K562 (cell line): Measurements from ENCODE around the gene ST6GALNAC2. TPM values are rescaled to one million over a fixed set of nuclear protein-coding genes. Genes with fewer than 3 reads are reported as not detected.

Experiments used
- EGR1 ChIP-seq: fragments of 450-650 bp; conservative IDR thresholded peaks from 2 replicates; pipeline ENCODE4 v1.6.1; 2017; ENCODE audit warnings: mild to moderate bottlenecking
- FOXA3 ChIP-seq, 2 experiments: fragments of 450-650 bp in 1 of 2; sonication (generic) in 1 of 2; formaldehyde crosslinking; IDR thresholded peaks in 1 of 2; conservative IDR thresholded peaks in 1 of 2; 2 replicates each; pipeline versions ENCODE4 v1.4.0 to v1.8.0; 2020 to 2022; ENCODE audit warnings: mild to moderate bottlenecking in 2 of 2, missing genetic modification reagents in 1 of 2
- HINFP ChIP-seq: fragments of 450-650 bp; conservative IDR thresholded peaks from 2 replicates; pipeline ENCODE4 v1.6.1; 2016; ENCODE audit warnings: missing genetic modification characterization, low read depth, mild to moderate bottlenecking, control low read depth, missing compliant biosample characterization
- MLLT1 ChIP-seq, 2 experiments: fragments of 450-650 bp; IDR thresholded peaks; 2 replicates each; pipeline ENCODE4 v1.6.1; 2016
- NCOA1 ChIP-seq: fragments of 450-650 bp; IDR thresholded peaks from 2 replicates; pipeline ENCODE4 v1.6.1; 2016; ENCODE audit warnings: low read depth
- NFE2L1 ChIP-seq: fragments of 450-650 bp; IDR thresholded peaks from 2 replicates; pipeline ENCODE4 v1.6.1; 2016; ENCODE audit warnings: missing genetic modification characterization, low read depth, mild to moderate bottlenecking, missing compliant biosample characterization, moderate library complexity, borderline replicate concordance
- RCOR1 ChIP-seq, 2 experiments: IDR thresholded peaks; 2 replicates each; pipeline ENCODE4 v1.6.1; 2012; ENCODE audit warnings: low read depth in 2 of 2, low read length in 2 of 2, borderline replicate concordance in 1 of 2, improper control_type of control experiment in 1 of 2
- SP2 ChIP-seq: IDR thresholded peaks from 2 replicates; pipeline ENCODE4 v1.6.1; 2011; ENCODE audit warnings: mild to moderate bottlenecking, low read depth, low read length, moderate library complexity; ENCODE audit not compliant: poor library complexity, severe bottlenecking; ENCODE audit errors: extremely low read depth
- TRIM28 ChIP-seq: fragments of 450-650 bp; IDR thresholded peaks from 2 replicates; pipeline ENCODE4 v1.6.1; 2017
- ZBTB40 ChIP-seq, 2 experiments: fragments of 450-650 bp in 1 of 2; sonication (generic) in 1 of 2; formaldehyde crosslinking in 1 of 2; IDR thresholded peaks; 2 replicates each; pipeline versions ENCODE4 v1.7.1 to v1.9.0; 2016 to 2022; ENCODE audit warnings: inconsistent platforms in 1 of 2, mild to moderate bottlenecking in 1 of 2, missing genetic modification reagents in 1 of 2
- ZKSCAN1 ChIP-seq: fragments of 150-350 bp; IDR thresholded peaks from 2 replicates; pipeline ENCODE4 v1.6.1; 2016; ENCODE audit warnings: low read depth, low read length
- ZNF12 ChIP-seq: sonication (generic); formaldehyde crosslinking; IDR thresholded peaks from 2 replicates; pipeline ENCODE4 v1.4.0; 2020; ENCODE audit warnings: mild to moderate bottlenecking, missing genetic modification reagents
- ZNF224 ChIP-seq: sonication (generic); formaldehyde crosslinking; IDR thresholded peaks from 2 replicates; pipeline ENCODE4 v1.8.0; 2022; ENCODE audit warnings: mild to moderate bottlenecking, missing genetic modification reagents
- ZNF778 ChIP-seq: fragments of 450-650 bp; formaldehyde crosslinking; IDR thresholded peaks from 2 replicates; pipeline ENCODE4 v1.4.0; 2020; ENCODE audit warnings: mild to moderate bottlenecking, moderate library complexity
- polyA plus RNA-seq, 8 experiments: library from polyadenylated mRNA; depleted of rRNA in 4 of 8; stranded (reverse) in 5 of 8; unstranded in 3 of 8; fragments of >200 nt; fragmentation: Nextera tagmentation in 2 of 8; fragmentation: Illumina TruSeq in 1 of 8; extraction: Ambion mirVana in 2 of 8; extraction: Trizol in 1 of 8; gene quantifications; 2 replicates each; pipeline versions ENCODE4 v1.2.1 to v1.2.3, GENCODE V29; 2011 to 2014; ENCODE audit warnings: inconsistent platforms in 1 of 8, missing spikeins in 1 of 8
- total RNA-seq, 7 experiments: library from RNA; depleted of rRNA in 6 of 7; stranded (reverse); fragments of >200 nt in 6 of 7; fragmentation: Illumina TruSeq in 2 of 7; extraction: Trizol in 2 of 7; gene quantifications; 2 replicates each; pipeline versions ENCODE4 v1.2.1 to v1.2.3, GENCODE V29; 2011 to 2021; ENCODE audit warnings: low replicate concordance in 1 of 7

The ST6GALNAC2 gene
- total and polyA plus RNA-seq, 9 of the 15 experiments (the other 6 are each of a cell fraction or from before 2014, with no cell fraction given), result 0.18 TPM; not detected in 8

GRCh38 chr17:76557368-76558197 is 28.1 kb downstream of the ST6GALNAC2 start (continued):
- TF ChIP-seq HINFP (tag), result no peak
- peak; percentile 17; the same call in 1 of the 2 replicates for TF ChIP-seq TRIM28
- peak; percentile 65 for TF ChIP-seq EGR1
- no peak for TF ChIP-seq NFE2L1
- TF ChIP-seq SP2, result no peak
- peak; percentile 32 to 80; a peak in 3 of 4 replicates for TF ChIP-seq MLLT1 (IDR thresholded peaks at IDR 0.05)
- TF ChIP-seq ZNF778 (CRISPR knock-in tag), result no peak
- peak; percentile 10; the same call in 1 of the 2 replicates for TF ChIP-seq ZNF12 (CRISPR knock-in tag)
- no peak for TF ChIP-seq NCOA1
- TF ChIP-seq ZBTB40 (IDR thresholded peaks at IDR 0.05), result peak; percentile 25
- no peak for TF ChIP-seq ZBTB40 (CRISPR knock-in tag; IDR thresholded peaks at IDR 0.05)
- TF ChIP-seq RCOR1 (IDR thresholded peaks at IDR 0.05; ENCODE audit: borderline replicate concordance in 1 of 2, low read depth in 2 of 2, low read length in 2 of 2), result peak in 1 of 2 experiments; percentile 57; a peak in 1 of 4 replicates
- no peak for TF ChIP-seq FOXA3 (CRISPR knock-in tag; conservative IDR thresholded peaks at IDR 0.05 in 1 of 2, IDR thresholded peaks at IDR 0.05 in 1 of 2)
- TF ChIP-seq ZKSCAN1, result peak; percentile 45; the same call in 1 of the 2 replicates
- TF ChIP-seq ZNF224 (CRISPR knock-in tag), result 0 out of 2 replicates have a peak, but pooled peaks have one; percentile 42
